Measurements from ENCODE around the gene COL6A2. TPM values are rescaled to one million over a fixed set of nuclear protein-coding genes. Genes with fewer than 3 reads are reported as not detected.

Gene COL6A2
- 0.50 and 0.80 TPM in 2 replicates for total RNA-seq

DNA sequence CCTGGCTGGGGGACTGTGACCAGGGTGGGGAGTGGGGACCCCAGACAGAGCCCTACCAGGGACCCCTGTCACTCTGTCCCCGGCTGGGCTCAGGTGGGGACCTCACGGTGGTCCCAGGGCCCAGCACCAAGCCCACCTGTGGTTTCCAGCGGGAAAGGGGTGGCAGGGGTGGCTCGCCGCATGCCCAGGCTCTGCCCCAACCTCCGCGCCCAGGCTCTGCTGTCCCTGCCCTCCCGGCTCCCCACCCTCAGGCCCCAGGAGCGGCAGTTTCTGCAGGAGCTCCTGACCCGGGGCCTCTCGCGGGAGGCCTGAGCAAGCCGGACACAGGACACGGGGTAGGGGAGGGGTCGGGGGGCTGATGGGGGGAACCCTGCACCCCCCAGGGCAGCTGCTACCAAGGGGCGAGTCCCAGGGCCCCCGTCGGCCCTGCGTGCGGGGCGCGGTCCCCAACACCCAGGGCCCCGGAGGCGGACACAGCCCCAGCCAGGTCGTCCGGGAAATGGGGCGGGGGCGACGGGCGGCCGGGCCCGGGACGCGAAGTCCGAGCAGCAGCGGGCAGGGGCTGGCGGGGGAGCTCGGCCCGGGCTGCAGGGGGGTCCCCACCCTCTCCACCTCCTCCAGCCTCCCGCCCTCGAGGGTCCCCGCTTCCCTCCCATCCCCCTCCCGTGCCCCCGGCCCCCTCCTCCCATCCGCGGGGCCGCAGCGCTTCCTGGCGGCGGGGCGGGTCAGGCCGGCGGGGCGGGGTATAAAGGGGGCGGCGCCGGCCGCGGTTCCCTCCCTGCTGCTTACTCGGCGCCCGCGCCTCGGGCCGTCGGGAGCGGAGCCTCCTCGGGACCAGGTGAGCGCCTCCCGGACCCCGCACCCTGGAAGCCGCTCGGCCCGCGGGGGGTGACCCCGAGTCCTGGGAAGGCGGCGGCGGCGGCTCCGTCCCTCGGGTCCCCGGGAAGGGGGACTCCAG lies at the start of gene COL6A2:
Gene COL6A2, plus strand, starts transcription at position 777 of the 958 bp plus-strand sequence.

DNA sequence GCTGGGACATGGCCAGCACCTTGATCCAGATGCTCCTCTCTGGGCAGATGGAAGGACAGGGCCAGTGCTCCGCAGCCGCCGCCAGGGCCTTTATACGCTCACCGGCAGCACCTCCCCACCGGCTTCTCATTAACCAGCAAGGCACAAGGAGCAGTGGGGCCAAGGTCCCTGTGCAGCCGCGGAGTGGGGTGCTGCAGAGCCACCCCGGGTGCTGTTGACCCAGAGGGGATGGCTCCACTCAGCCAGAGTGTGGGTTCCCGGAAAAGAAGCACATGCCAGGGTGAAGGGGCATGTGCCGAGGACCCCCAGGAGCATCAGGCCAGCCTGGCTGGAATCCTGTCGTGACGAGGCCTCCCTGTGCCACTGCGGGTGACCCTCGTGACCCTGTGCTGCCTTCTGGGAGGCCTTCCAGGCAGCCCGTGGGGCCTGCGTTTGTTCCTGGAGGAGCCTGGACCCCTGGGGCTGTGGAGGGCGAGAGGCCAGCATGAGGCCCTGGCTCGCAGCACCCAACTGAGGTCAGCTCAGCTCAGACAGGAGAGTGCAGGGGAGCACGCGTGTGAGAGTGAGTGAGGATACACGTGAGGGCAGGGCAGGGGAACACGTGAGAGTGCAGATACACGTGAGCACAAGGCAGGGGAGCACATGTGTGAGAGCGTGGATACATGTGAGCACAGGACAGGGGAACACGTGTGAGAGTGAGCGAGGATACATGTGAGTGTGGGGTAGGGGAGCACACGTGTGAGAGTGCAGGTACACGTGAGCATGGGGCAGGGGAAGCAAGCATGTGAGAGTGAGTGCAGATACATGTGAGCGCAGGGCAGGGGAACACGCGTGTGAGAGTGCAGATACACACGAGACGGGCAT lies 57.8 kb downstream of the COL6A2 start, which contains the start of gene FTCD:
Gene FTCD, minus strand, starts transcription at position 66 of the 864 bp plus-strand sequence. Its CDS starts 56 bp downstream, at position 10.

Small RNAs within 50 kb of the gene (small RNA-seq; reads per million reads assigned to genes)
- not detected for gene PSMA6P3

Other genes with a start within 250 kb of the COL6A2 start
- 10.8 and 19.0 TPM in 2 replicates for gene COL6A1, start 116.3 kb upstream of the COL6A2 start, total RNA-seq
- not detected in 2 replicates for gene FTCD, start 57.5 kb downstream of the COL6A2 start, total RNA-seq
- 6.7 and 8.5 TPM in 2 replicates for gene SPATC1L, start 86.3 kb downstream of the COL6A2 start, total RNA-seq
- gene LSS, start 130.7 kb downstream of the COL6A2 start, total RNA-seq: 68.9 and 102 TPM in 2 replicates
- 84.2 and 107 TPM in 2 replicates for gene MCM3AP, start 187.5 kb downstream of the COL6A2 start, total RNA-seq
- 7.6 and 11.6 TPM in 2 replicates for gene YBEY, start 188.2 kb downstream of the COL6A2 start, total RNA-seq
- 9.7 and 15.4 TPM in 2 replicates for gene C21orf58, start 225.8 kb downstream of the COL6A2 start, total RNA-seq
- 30.2 and 32.9 TPM in 2 replicates for gene PCNT, start 226.0 kb downstream of the COL6A2 start, total RNA-seq

Data from thoracic aorta endothelial cell (primary cell).